SU-DHL-6 (cell line): ENCODE measurements around the gene S100A1.

ENCODE experiments used
- CTCF ChIP-seq: fragments of 200-600 bp; sonication (generic); IDR thresholded peaks from one replicate; pipeline ENCODE4 v1.5.1; 2017; ENCODE audit warnings: antibody characterized with exemption, mild to moderate bottlenecking, low read length, moderate library complexity; ENCODE audit not compliant: insufficient read depth, poor library complexity, severe bottlenecking
- EZH2phosphoT487 ChIP-seq: fragments of 200-600 bp; sonication (generic), shearing (Covaris generic); conservative IDR thresholded peaks from 2 replicates; pipeline ENCODE4 v1.6.1; 2018; ENCODE audit warnings: mild to moderate bottlenecking, antibody characterized with exemption, low read length, moderate library complexity, mixed read lengths

GRCh38 chr1:153670257-153670858 lies 42.1 kb downstream of the S100A1 start:
- TF ChIP-seq CTCF (no peak), EZH2phosphoT487 (no peak)
